GM21528 (cell line): ENCODE results near the gene PRAC2.

Experiments
- ATAC-seq: cut with Tn5 transposase; IDR thresholded peaks from one replicate; pipeline ENCODE4 v1.9.1; 2021; ENCODE audit warnings: mild to moderate bottlenecking, moderate library complexity; ENCODE audit not compliant: unreplicated experiment, low FRiP score

Gene PRAC2

DNA sequence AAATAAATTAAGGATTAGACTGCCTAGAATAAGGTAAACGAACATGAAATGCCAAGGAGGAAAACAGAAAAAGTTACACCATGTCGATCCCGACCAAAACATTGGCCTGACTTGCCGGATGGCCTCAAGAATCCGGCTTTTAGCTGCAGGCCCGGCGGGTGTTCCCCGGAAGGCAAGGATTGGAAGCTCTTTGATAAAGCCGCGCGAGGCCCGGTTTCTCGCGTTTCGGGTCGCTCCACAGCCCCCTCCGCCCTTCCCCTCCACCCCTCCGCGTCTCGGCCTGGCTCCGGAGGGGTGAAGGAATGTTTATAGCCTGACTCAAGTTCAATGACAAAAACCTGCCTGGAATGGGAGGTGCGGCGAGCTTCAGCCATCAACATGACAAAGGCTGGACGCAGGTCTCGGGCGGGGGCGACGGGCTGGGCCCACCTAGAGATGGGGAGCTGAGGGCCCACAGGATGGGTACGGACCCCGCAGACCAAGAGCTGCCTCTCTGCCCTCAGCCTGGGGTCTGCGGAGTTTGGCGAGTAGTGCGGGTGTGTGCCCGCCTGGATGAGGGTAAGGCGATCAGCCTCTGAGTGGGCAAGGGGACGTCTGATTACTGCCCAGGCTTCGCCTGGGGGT, 3.2 kb upstream of the PRAC2 start:
- no peak for ATAC-seq

- ATAC-seq, result no peak
These were observed 2.5 kb upstream of the PRAC2 start for GRCh38 chr17:48720266-48721008.

GRCh38 chr17:48721009-48721402, 2.0 kb upstream of the PRAC2 start:
- ATAC-seq, result no peak

DNA sequence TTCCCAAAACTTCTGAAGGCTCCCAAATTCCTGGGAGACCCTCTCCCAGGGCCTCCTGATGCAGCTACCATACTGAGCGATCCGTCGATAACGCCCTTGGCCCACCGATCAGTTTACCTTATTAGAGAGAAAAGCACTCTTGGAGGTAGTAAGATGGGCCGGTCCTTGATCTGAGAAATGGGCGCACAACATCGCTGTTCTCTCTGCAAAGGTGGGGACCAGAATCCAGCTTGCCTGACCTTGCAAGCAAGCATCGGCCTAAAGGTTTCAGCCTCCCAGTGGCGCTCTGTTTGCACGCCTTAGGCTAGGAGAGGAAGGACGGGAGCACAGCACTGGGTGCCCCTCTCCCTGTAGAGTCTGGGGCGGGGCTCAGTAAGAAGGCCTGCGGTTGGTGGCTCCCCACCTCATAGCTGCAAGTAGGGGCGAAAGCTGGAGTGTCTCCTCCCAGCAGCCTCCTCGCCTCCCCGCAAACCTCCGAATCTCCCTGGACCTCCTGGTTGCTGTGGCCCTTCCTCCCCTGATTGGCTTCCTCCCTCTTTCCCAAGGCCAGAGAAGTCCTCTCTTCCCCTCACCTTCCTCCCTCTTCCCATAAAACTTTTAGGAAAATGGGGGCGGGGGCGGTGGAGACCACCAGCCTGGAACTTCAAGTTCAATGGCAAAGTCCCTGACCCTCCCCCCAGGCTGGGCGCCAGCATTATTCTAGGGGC, 631 bp upstream of the PRAC2 start, which contains the start of gene PRAC1:
Gene PRAC1 (minus strand): TSS at position 318 of the 707 bp plus-strand sequence. CDS start 126 bp downstream, at position 192.
- ATAC-seq, result no peak

- no peak for ATAC-seq
These were observed 652 bp downstream of the PRAC2 start for GRCh38 chr17:48723423-48724250.

DNA sequence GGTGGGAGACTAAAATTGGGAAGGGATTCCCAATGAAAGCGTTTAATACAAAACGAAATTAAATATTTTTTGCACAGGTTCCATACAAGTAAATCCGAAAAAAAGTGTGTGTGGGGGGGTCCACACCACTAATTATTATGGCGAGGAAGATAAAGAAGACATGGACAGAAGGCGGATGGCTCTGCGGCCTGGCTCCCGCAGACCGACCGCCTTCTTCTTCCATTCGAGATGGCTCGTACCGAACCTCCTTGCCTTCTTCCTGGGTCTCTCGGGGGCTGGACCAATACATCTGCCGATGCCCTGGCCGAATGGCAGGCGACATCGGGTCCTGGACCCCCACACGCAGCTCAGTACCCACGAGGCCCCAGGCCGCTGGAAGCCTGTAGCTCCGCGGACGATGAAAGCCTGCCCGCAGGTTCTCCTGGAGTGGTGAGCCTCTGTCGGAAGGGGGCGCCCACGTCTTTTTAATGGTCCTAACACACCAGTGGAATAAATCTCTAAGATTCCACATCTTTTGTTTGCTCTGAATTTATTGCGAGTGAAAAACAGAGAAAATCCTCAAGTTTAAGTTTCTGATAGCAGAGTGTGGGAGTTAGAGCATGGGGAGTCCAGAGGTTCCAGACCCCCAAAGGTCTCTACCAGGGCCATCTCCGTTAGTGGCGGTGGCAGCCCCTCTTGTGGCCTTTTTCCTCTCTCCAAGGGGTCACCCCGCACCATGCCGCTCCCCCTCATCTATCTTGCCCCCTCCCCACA, 1.4 kb downstream of the PRAC2 start:
- ATAC-seq, result no peak

DNA sequence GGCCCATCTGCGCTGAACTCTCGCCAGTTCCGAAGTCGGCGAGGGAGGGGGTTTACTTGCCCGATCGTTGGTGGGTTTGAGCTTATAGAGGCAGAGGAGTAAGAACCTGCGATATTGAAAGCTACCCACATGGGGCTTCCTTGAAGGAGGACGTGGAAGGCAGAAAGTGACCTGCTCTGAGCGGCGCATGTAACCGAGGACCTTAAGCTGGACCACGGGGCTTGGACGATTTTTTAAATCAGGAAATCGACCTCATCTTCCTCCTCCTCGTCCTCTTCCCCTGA, 2.0 kb downstream of the PRAC2 start:
- ATAC-seq, result no peak

GRCh38 chr17:48725288-48726064, 2.5 kb downstream of the PRAC2 start:
- no peak for ATAC-seq

DNA sequence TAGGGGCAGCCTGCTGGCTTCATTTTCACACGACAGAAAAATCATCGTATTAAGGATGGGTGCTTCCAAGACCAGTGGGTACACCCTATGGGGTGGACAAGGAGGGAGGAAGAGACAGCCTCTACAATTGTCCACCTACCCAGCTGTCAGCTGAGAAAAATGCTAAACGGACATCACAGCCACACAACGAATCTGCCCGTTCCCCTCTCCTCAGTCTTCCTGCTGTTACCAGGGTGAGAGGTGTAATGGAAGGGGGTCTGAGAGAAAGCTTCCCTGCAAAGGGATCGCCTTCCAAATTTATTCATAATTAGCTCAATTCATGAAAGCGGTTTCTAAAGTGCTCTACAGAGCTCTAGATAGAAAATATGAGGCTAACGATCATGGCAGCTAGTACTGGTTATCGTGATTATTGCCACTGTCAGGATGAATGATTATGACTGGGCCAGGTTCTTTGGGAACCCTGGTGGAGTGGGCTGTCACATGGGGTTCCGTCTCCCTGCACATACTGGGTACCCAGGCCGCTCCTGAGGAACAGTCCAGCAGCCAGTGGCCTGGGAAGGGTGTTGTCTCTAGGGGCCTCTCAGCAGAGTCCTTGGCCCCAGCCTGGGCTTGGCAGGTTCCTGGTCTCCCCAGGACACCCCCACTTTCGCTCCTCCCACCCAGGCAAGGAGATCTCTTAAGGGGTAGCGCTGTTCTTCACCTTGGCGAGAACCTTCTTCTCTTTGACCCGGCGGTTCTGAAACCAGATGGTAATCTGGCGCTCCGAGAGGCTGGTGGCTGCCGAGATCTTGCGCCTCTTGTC, 3.3 kb downstream of the PRAC2 start:
- no peak for ATAC-seq

- no peak for ATAC-seq
These were observed 3.9 kb downstream of the PRAC2 start for GRCh38 chr17:48726916-48727286.

DNA sequence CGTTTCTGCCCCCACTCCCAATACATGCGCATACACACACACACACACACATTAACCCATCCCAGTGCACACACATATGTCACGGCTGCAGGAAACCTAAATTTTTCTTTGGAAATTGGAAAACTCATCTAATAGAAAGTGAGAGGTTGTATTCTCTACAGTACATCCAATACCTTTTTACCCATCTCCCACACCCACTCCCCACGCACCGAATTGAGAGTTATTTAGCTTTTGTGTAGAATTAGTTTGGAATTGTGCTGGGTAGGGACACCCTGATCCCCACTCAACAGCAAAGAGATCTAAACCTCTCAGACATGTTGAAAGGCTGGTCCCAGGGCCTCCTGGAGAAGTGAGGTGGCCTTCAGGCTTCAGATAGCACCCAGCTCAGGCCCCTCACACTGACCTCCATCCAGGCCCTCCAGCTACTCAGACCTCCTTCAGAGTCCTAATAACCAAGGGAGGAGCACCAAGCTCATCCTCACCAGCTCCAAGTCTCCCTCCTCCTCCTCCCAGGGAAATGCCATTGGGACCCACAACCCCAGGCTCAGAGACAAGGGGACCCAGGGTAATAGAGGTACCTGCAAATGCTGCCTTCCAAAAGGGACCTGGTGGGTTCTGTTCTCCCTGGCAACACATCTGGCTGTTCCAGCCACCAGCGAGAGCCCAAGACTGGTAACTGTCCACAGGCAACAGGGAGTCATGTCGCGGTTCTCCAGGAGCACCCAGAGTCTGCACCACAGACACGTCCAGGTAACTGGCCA, 4.6 kb downstream of the PRAC2 start:
- ATAC-seq, result no peak

DNA sequence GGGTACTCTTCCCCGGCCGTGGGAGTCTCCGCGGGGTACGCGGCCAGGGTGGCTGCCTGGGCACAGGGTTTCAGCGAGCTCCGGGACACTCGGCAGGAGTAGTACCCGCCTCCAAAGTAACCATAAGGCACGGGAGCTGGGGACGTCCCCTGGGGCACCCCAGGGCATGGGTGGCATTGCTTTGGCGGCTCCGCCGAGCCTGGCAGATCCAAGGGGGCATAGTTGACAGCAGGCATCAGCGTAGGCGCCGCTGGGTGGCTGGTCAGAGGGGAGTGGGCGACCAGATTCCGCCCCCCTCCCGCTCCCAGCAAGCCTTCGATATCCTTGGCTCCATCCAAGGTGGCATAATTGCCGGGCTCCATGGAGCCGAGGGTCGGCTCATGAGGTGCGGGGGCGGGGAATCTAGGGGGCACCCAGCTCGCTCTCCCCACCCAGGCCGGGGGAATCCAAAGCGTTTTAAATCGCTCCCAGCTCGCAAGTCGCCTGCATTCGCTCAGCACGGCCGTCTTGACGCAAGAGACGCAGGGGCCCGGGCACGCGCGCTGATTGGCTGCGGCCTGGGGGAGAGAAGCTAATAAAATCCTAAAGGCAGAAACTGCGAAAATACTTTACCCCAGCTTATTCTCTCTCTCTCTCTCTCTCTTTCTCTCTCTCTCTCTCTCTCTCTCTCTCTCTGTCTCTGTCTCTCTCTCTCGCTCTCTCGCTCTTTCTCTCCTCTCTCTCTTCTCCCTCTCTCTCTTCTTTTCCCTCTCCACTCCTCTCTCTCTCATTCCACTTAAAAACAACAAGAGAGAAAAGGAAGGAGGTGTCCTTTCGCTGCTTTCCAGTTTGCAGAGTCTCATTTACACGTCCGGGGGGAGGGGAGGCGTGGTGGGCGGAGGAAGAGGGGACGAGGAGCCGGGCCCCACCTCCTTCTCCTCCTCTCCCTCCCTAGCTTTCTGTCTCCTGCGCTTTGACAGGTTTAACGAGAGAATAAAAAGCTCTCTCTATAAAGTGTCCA, 5.5 kb downstream of the PRAC2 start, which contains the start of gene HOXB13:
Gene HOXB13 (minus strand): TSS at position 519 of the 1,000 bp plus-strand sequence. CDS start 157 bp downstream, at position 362.
- ATAC-seq, result no peak

DNA sequence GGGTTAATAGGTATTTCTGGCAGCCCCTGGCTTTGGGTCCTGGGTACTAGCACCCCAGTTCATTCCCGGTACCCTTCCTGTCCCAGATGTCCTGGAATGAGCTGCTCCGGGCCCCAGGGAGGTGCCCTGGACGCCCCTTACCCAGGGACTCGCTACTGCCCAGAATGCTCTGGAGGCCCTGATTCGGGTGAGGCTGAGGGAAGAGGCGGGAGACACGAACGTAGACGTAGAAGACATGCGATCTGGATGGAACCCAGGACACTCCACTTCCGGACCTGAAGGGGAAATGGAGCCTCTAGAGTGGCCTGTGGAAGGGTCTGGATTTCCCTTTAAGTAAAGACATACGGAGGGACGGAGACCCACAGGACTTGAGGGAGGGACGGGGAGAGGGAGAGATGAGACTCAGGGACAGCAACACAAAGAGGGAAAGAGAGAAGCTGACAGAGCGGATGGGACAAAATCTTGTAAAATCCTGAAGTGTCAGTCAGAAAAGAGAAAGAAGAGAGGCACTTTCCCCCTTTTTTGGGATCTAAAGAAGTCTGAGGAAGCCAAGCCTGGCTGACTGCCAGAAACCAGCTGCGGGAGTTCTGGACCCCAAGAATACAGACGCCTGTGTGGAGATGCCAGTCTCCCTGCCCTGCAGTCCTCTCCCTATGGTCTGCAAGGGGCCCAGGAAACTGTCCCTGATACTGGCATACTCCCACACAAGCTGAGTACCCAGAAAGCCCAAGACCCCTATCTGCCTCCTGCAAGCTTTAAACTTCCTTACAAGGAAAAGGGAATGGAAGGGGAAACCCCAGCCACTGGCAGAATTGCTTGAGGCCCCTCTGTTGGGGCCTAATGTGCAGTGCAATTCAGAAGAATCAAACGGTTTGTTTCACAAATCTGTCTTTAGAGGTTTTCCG, 6.6 kb downstream of the PRAC2 start:
- ATAC-seq, result no peak

DNA sequence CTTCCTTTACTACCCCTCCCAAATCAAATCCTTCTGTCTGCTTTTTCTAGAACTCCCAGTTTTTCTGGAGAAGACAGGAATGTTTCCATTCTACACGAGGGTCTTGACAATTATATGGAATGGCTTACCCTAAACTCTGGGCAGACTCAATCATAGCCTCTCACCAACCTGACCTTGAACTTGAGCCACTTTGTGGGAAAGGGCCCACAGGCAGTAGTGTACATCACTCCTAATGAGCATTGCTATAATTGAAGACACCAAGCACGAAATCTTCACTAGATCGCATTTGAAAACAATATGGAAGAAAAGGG, 7.2 kb downstream of the PRAC2 start:
- ATAC-seq, result no peak

DNA sequence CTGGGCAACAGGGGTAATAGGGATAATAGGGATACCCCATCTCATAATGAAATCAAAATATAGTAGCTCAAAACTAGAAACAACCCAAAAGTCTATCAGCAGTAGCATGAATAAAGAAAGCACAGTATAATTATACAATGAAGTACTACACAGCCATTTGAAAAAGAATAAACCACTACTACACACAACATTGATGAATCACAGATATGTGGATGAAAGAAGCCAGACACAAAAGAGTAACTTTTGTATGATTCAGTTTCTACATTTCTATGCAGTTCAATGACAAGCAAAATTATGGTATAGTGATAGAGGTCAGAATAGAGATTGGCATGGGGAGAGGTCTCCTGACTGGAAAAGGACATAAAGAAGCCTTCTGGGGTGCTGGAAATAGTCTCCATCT, 8.4 kb downstream of the PRAC2 start:
- ATAC-seq, result no peak
